T-helper 2 cell treated with Interferon-gamma antibody and Interleukin-4, amounts not matched to agents 5 μg/mL and 100 μg/mL, for 36 hours (primary cell): ENCODE measurements around the gene MTUS2.
A peak's percentile ranks its signal among the peaks of the same experiment; 100 is the strongest.
"Not testable (repeated sequence)": the region's sequence is repeated elsewhere in the genome, so short reads cannot be mapped to it uniquely, and the experiment has no call there.

Experiments used
- DNase-seq: peaks from one replicate; pipeline ENCODE4 v3.0.0; 2021; ENCODE audit warnings: low spot score
- H3K27ac Mint-ChIP-seq: one replicate; pipeline ENCODE4 v1.8.0; 2021; ENCODE audit warnings: mild to moderate bottlenecking, mixed read lengths
- H3K27me3 Mint-ChIP-seq: one replicate; pipeline ENCODE4 v1.8.0; 2021; ENCODE audit warnings: low read depth, mixed read lengths
- H3K36me3 Mint-ChIP-seq: one replicate; pipeline ENCODE4 v1.8.0; 2021; ENCODE audit warnings: low read depth, mixed read lengths
- H3K4me1 Mint-ChIP-seq: one replicate; pipeline ENCODE4 v1.8.0; 2021; ENCODE audit warnings: low read depth, mixed read lengths
- H3K4me3 Mint-ChIP-seq: one replicate; pipeline ENCODE4 v1.8.0; 2022; ENCODE audit warnings: mild to moderate bottlenecking, moderate library complexity, mixed read lengths
- H3K9me3 Mint-ChIP-seq: one replicate; pipeline ENCODE4 v1.8.0; 2021; ENCODE audit warnings: mixed read lengths

The MTUS2 gene

DNA sequence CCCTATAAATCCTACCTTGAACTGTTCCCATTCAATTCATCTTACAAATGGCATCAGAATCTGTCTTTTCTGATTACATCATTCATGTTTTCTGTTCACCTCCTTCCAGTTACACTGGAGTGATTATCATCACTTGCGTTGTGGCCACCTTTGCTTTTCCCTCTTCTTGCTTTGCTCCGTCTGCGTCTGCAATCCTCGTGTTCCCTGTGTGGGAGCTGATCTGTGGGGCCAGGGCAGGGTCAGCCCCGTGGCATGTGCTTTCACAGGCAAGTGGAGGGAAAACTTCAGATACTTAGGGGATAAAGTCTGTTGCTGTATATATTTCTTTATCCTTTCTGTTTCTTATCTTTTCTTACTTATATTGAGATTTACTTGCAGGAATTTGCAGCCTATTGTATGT, 497.7 kb downstream of the MTUS2 start:
- H3K4me1 Mint-ChIP-seq, result no peaks in the 10 kb centered on the region

DNA sequence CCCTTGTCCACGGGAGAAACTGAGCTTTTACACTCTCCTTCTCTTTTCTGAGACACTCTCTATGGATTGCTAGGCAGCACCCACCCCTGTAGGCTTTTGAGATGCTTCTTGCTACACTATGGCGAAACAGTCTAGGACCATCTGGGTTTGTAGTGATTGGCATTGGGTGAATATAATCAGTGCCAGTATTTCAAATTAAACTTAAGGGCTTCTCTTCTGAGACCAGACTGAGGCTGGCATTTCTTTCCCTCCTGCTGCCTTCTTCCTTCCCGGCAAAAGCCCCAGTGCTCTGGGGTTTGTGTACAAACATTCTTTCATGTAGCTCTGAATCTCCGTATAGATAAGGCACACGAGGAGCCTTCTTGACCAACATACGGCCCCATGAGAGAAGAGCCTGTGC, 498.6 kb downstream of the MTUS2 start:
- DNase-seq, result no peak
- Mint-ChIP-seq H3K4me1 (no peaks in the 10 kb centered on the region), H3K36me3 (no peaks in the 10 kb centered on the region), H3K4me3 (no peak overlapping the region), H3K9me3 (no peaks in the 10 kb centered on the region), H3K27me3 (no peaks in the 10 kb centered on the region), H3K27ac (no peak overlapping the region)

More for the DNA sequence above, 497.7 kb downstream of the MTUS2 start:
- DNase-seq, result no peak
- H3K27me3 Mint-ChIP-seq, result no peaks in the 10 kb centered on the region
- no peaks in the 10 kb centered on the region for H3K9me3 Mint-ChIP-seq
- H3K36me3 Mint-ChIP-seq, result no peaks in the 10 kb centered on the region
- H3K4me3 Mint-ChIP-seq, result no peak overlapping the region
- no peak overlapping the region for H3K27ac Mint-ChIP-seq

DNA sequence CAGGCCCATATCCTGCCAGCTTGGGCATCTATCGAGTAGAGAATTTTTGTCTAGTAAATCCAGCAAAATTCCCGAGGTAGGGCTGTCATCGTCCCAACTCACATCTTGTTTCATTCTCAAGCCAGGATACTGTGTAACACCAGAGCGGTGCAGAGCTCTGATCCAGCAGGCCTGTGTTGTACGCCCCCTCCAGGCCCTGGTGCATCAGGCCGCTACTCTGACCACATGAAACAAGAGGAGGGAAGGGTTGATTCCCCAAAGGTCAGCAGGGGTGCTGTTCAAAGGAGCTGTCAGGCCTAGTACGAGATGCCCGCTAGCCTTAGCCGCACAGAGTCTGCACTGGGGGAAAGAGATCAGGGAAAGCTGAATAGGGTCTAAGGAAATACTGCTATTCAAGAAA, 499.3 kb downstream of the MTUS2 start:
- DNase-seq, result no peak
- H3K27me3 Mint-ChIP-seq, result no peaks in the 10 kb centered on the region
- no peak overlapping the region for H3K27ac Mint-ChIP-seq
- no peaks in the 10 kb centered on the region for H3K4me1 Mint-ChIP-seq
- no peak overlapping the region for H3K4me3 Mint-ChIP-seq
- no peaks in the 10 kb centered on the region for H3K36me3 Mint-ChIP-seq
- H3K9me3 Mint-ChIP-seq, result no peaks in the 10 kb centered on the region

DNA sequence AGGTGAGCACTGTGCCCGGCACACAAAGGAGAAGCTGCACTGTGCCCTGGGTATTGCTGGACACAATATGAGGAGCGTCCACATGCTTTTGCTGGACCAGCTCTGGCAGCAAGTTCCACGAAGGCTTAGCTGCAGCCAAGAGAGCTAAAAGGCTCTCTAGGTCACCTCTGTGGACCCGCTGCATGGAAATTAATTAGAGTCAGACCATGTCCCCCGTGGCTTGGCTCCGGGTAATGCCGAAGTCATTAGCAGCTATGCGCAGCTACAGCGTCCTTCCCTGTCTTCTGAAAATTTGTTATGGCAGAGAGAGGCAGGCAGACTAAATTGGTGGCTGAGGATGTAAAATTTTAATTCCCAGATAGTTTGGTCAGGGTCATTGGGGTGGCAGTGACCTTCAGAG, 503.8 kb downstream of the MTUS2 start:
- no peak for DNase-seq
- H3K4me3 Mint-ChIP-seq, result no peak overlapping the region
- H3K4me1 Mint-ChIP-seq, result no peaks in the 10 kb centered on the region
- no peaks in the 10 kb centered on the region for H3K27me3 Mint-ChIP-seq
- H3K27ac Mint-ChIP-seq, result no peak overlapping the region
- no peaks in the 10 kb centered on the region for H3K9me3 Mint-ChIP-seq
- H3K36me3 Mint-ChIP-seq, result no peaks in the 10 kb centered on the region

DNA sequence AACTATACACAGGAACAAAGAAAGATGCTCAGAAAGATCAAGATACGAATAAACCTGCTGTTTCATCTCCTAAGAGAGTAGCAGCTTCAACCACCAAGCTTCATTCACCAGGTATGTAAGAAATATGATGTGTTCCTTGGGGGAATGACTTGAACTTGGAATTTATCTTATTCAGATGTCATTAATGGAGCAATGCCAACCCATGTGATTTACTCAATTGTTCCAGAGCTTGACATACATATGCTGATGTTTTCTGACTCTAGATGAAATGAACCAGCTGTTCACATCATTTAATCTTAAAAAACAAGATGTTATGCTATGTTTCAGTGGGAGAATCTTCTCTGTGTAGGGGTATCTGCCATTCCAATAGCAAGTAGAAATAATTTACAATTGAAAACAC, 504.5 kb downstream of the MTUS2 start:
- Mint-ChIP-seq H3K4me3 (no peak overlapping the region), H3K36me3 (no peaks in the 10 kb centered on the region), H3K27ac (no peak overlapping the region), H3K9me3 (no peaks in the 10 kb centered on the region), H3K4me1 (no peaks in the 10 kb centered on the region), H3K27me3 (no peaks in the 10 kb centered on the region)
- no peak for DNase-seq

DNA sequence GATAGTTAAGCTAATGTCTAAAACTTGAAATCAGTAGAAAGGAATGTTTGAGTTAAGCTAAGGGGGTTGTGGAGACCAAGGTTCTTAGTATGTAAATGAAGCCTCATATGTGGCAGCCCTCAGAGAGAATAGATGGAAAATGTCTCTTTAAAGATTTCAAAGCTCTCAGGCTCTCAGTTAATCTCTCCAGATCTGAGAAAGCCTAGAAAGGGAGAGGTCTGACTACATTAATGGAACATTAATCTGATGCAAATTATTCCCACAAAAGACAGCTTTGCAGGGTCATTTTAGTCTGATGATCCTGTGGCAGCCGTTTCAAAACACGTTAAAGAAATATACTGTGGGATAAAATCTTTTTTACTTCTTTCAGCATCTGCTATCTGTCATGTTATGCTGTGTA, 508.4 kb downstream of the MTUS2 start:
- H3K9me3 Mint-ChIP-seq, result peaks cover 13% of the 10 kb centered on the region
- H3K27me3 Mint-ChIP-seq, result no peaks in the 10 kb centered on the region

DNA sequence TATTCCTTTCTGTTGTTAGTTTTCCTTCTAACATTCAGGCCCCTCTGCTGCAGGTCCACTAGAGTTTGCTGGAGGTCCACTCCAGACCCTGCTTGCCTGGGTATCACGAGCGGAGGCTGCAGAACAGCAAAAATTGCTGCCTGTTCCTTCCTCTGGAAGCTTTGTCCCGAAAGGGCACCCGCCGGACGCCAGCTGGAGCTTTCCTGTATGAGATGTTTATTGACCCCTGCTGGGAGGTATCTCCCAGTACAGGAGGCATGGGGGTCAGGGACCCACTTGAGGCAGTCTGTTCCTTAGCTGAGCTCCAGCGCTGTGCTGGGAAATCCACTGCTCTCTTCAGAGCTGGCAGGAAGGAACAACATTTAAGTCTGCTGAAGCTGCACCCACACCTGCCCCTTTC, 516.2 kb downstream of the MTUS2 start:
- H3K36me3 Mint-ChIP-seq, result no peaks in the 10 kb centered on the region
- no peak overlapping the region for H3K27ac Mint-ChIP-seq

More for the DNA sequence above, 508.4 kb downstream of the MTUS2 start:
- DNase-seq, result no peak
- no peaks in the 10 kb centered on the region for H3K4me1 Mint-ChIP-seq
- no peak overlapping the region for H3K27ac Mint-ChIP-seq
- H3K36me3 Mint-ChIP-seq, result no peaks in the 10 kb centered on the region
- H3K4me3 Mint-ChIP-seq, result no peak overlapping the region

DNA sequence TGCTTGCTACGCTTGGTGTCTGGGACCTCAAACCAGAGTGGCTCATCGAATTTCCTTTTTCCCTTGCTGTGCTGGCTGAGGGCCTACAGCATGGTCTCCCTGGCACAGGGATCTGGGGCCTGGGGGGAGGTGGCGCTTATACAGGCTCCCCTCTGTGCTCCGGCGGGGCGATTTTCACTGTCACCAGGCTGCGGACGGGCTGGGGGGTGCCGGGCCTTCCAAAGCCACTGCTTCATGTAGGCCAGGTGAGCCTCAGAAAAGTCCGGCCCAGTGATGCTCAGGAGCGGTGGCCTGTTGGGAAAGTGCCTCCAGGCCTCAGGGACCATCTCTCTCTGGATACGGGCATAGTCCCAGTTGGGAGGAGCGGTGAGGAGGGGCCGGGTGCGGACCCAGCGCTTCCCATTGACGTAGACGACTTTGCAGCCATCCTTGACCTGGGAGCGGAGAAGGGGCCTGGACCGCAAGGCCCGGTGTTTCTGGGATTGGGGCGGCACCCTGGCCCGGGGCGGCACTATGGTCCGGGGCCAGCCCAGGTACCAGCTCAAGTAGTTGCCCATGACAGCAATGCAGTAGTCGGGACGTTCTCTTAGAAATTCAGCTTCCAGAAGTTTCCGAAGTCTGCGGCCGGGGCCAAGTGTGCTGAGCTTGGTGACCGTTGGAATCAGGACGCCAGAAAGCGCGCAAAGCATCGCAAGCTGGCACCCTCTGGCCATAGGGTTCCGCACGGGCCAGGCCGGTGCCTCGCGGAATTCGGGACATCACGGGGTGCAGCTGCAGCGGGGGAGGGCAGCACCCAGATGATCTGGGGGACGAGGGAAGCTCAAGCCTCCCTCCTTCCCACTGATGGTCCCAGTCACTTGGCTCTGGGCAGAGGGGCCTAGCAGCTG, 519.5 kb downstream of the MTUS2 start:
- Mint-ChIP-seq H3K36me3 (no peaks in the 10 kb centered on the region), H3K27me3 (no peaks in the 10 kb centered on the region), H3K4me3 (no peak overlapping the region)

More for the DNA sequence above, 516.2 kb downstream of the MTUS2 start:
- Mint-ChIP-seq H3K4me1 (no peaks in the 10 kb centered on the region), H3K27me3 (no peaks in the 10 kb centered on the region), H3K4me3 (no peak overlapping the region), H3K9me3 (peaks cover 29% of the 10 kb centered on the region)
- no peak for DNase-seq

DNA sequence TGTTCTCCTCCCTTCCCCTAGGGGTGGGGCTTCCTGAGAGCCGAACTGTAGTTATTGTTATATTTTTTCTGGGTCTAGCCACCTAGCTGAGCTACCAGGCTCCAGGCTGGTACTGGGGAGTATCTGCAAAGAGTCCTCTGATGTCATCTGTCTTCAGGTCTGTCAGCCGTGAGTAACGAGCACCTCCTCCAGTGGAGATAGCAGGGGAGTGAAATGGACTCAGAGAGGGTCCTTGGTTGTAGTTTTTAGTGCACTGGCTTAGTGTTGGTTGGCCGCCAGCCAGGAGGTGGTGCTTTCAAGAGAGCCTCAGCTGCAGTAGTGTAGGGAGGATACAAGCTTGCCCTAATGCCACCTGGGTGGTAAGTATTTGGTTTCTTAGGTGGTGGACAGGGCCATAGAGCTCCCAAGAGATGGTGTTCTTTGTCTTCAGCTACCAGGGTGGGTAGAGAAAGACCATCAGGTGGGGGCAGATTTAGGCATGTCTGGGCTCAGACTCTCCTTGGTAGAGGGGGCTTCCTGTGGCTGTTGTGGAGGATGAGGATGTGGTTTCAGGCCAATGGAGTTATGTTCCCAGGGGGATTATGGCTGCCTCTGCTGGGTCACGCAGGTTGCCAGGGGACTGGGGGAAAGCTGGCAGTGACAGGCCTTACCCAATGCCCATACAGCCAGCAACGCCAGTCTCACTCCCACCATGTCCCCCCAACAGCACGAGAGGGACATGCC, 525.9 kb downstream of the MTUS2 start:
- not testable (repeated sequence) for H3K27me3 Mint-ChIP-seq, H3K36me3 Mint-ChIP-seq, H3K27ac Mint-ChIP-seq, H3K9me3 Mint-ChIP-seq, H3K4me3 Mint-ChIP-seq, DNase-seq, H3K4me1 Mint-ChIP-seq

More for the DNA sequence above, 519.5 kb downstream of the MTUS2 start:
- no peak overlapping the region for H3K27ac Mint-ChIP-seq
- peaks cover 18% of the 10 kb centered on the region for H3K9me3 Mint-ChIP-seq
- DNase-seq, result no peak
- no peaks in the 10 kb centered on the region for H3K4me1 Mint-ChIP-seq

DNA sequence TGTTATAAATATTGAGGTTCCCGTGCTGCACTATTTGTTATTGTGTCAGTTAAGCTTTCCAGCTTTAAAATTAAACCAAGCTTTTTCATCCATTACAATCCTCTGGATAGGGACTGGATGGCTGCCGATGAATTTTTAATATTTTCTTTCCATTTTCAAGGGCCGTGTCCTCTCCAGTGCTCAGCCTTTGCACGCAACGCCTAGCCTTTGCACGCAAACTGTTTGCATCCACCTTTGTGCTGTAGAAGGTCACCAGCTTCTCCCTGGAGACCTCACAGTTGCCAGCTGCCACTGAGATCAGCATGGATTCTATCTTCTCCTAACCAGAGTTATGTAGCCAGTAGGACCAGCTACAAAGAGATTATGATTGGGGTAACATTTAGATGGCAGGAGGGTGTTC, 534.9 kb downstream of the MTUS2 start:
- H3K27me3 Mint-ChIP-seq, result no peaks in the 10 kb centered on the region
- H3K4me3 Mint-ChIP-seq, result no peak overlapping the region
- H3K27ac Mint-ChIP-seq, result no peak overlapping the region
- no peak for DNase-seq
- no peaks in the 10 kb centered on the region for H3K36me3 Mint-ChIP-seq
- no peaks in the 10 kb centered on the region for H3K4me1 Mint-ChIP-seq
- no peaks in the 10 kb centered on the region for H3K9me3 Mint-ChIP-seq

DNA sequence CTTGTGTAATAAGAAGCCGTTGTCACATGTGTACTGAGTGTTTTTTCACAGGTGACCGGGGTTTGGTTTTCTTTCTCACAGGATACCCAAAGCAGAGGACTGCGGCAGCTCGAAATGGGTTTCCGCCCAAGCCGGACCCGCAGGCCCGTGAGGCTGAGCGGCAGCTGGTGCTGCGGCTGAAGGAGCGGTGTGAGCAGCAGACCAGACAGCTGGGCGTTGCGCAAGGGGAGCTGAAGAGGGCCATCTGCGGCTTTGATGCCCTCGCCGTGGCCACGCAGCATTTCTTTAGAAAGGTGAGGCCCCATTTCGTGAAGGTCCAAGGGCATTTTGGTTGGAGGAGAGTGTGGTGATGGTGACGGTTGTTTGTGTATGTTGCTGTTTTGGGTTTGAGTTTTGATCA, 539.0 kb downstream of the MTUS2 start:
- no peak overlapping the region for H3K27ac Mint-ChIP-seq
- no peaks in the 10 kb centered on the region for H3K36me3 Mint-ChIP-seq
- DNase-seq, result no peak
- no peaks in the 10 kb centered on the region for H3K9me3 Mint-ChIP-seq
- H3K4me1 Mint-ChIP-seq, result no peaks in the 10 kb centered on the region
- no peak overlapping the region for H3K4me3 Mint-ChIP-seq
- H3K27me3 Mint-ChIP-seq, result no peaks in the 10 kb centered on the region

DNA sequence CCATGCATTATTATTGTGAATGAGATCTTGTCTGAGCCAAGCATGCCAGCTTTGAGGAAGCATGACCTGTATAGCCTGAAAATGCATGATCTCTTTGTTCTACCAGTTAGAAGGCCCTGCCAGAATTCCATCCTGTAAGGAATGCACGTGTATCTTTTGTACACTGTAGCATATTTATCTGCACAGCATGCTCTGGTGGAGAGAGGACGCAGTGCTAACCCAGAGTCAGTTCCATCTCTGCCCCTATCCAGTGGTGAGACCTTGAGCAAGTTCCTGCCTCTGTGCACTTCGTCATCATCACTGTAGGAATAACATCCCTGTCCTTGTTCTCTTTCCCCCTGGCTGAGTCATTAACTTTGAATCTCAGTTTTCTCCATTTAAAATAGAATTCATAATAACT, 541.6 kb downstream of the MTUS2 start:
- H3K4me3 Mint-ChIP-seq, result no peak overlapping the region
- H3K4me1 Mint-ChIP-seq, result no peaks in the 10 kb centered on the region
- H3K27ac Mint-ChIP-seq, result no peak overlapping the region
- no peaks in the 10 kb centered on the region for H3K9me3 Mint-ChIP-seq
- no peak for DNase-seq
- no peaks in the 10 kb centered on the region for H3K36me3 Mint-ChIP-seq
- H3K27me3 Mint-ChIP-seq, result no peaks in the 10 kb centered on the region

DNA sequence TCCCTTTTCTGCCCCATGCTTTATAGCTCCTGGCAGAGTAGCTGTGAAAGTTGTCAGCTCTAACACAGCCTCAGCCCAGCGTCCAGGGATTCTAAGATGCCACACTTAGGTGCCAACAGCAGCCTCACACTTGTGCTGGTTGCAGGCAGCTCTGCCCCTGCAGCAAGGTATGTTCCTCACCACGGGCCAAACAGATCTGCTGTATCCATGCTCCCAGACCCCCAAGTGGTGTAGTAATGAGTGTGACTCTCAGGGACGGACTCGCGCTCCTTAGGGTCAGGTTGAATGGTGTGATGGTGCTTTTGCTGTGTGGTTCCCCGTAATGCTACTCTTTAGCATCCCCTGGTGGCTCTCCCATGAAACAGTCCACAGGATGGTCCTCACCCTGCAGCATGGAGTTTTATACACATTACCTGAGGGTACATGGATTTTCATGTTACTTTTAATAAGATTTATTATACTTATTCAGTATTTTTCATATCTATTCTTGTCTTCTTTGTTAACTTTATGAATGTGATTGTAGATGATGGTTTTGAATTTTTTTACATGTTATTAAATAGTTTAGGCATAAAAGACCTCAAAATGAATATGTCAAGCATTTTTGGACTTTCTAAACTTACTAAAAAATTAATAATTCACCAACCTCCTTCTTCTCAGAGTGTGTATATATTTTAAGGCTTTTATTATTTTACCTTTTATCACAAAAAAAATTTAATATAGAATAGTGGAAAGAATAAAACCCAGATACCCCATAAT, 542.9 kb downstream of the MTUS2 start:
- H3K9me3 Mint-ChIP-seq, result no peaks in the 10 kb centered on the region
- no peak overlapping the region for H3K27ac Mint-ChIP-seq
- H3K27me3 Mint-ChIP-seq, result no peaks in the 10 kb centered on the region
- no peaks in the 10 kb centered on the region for H3K36me3 Mint-ChIP-seq
- no peak overlapping the region for H3K4me3 Mint-ChIP-seq
- DNase-seq, result peak; percentile 14
- no peaks in the 10 kb centered on the region for H3K4me1 Mint-ChIP-seq
